ENCODE results near the gene CATSPERD. TPM values are rescaled to one million over a fixed set of nuclear protein-coding genes. Genes with fewer than 3 reads are reported as not detected.

CATSPERD gene
- total RNA-seq, 1 experiment from 2014 or later, result not detected

- H3K36me3 Mint-ChIP-seq (ENCODE audit: insufficient read depth in 1 of 3, low read depth in 3 of 3), result no peaks in the 10 kb centered on the region; a peak in 1 of 7 replicates
- H3K4me2 ChIP-seq (ENCODE audit: insufficient read depth, insufficient read length, low read length), result no peak overlapping the region
Measured at GRCh38 chr19:5682107-5682482, 38.3 kb upstream of the CATSPERD start.

More at GRCh38 chr19:5682107-5682482, 38.3 kb upstream of the CATSPERD start:
- Histone ChIP-seq H3K14ac (ENCODE audit: insufficient read depth, low read length) (no peak overlapping the region), H2AFZ (ENCODE audit: low read length) (no peak overlapping the region), H3K18ac (ENCODE audit: insufficient read length, low read depth, low read length) (no peak overlapping the region), H2BK5ac (ENCODE audit: insufficient read length, low read length) (no peak overlapping the region), H3K27me3 (ENCODE audit: insufficient read depth, low read length) (no peaks in the 10 kb centered on the region), H4K5ac (ENCODE audit: insufficient read length, low read depth, low read length) (no peak overlapping the region), H4K8ac (replicated peaks; ENCODE audit: insufficient read length, low read depth, low read length) (no peak overlapping the region), H3K4ac (ENCODE audit: low read depth, low read length) (no peak overlapping the region), H3K9ac (ENCODE audit: extremely low read depth, insufficient read length, low read length) (no peak overlapping the region), H3K27ac (ENCODE audit: insufficient read length, low read depth, low read length) (no peak overlapping the region), H3K79me2 (ENCODE audit: insufficient read depth, low read length) (no peaks in the 10 kb centered on the region), H3K23me2 (ENCODE audit: insufficient read length, low read depth, low read length, poor library complexity, severe bottlenecking) (peaks cover 14% of the 10 kb centered on the region), H4K20me1 (ENCODE audit: control insufficient read depth, insufficient read depth, insufficient read length) (no peaks in the 10 kb centered on the region), H2AK5ac (ENCODE audit: insufficient read length, low read length) (no peak overlapping the region), H4K91ac (ENCODE audit: insufficient read length, low read depth, low read length) (no peak overlapping the region), H3T11ph (ENCODE audit: low read length) (no peak overlapping the region), H2BK12ac (ENCODE audit: insufficient read length, low read depth, low read length) (no peak overlapping the region), H3K4me1 (ENCODE audit: insufficient read depth, low read length) (no peaks in the 10 kb centered on the region; the same call in 1 of the 2 replicates), H3K79me1 (ENCODE audit: insufficient read depth, low read depth, low read length, poor library complexity, severe bottlenecking) (no peaks in the 10 kb centered on the region), H3K23ac (ENCODE audit: insufficient read length, low read depth, low read length) (no peak overlapping the region), H3K9me3 (ENCODE audit: control insufficient read depth, low read depth, low read length) (no peaks in the 10 kb centered on the region), H3K56ac (ENCODE audit: insufficient read length, low read depth, low read length) (no peak overlapping the region), H2BK20ac (ENCODE audit: low read depth, low read length, poor library complexity, severe bottlenecking) (no peak overlapping the region), H2BK120ac (ENCODE audit: low read depth, low read length, poor library complexity, severe bottlenecking) (no peak overlapping the region), H2BK15ac (ENCODE audit: low read depth, low read length) (no peak overlapping the region)
- Mint-ChIP-seq H3K27me3 (ENCODE audit: low read depth) (peaks cover 9% of the 10 kb centered on the region), H3K4me3 (peak overlapping the region; percentile 79 to 92), H3K9me3 (peaks cover 0 to 2% of the 10 kb centered on the region in 2 experiments; a peak in 2 of 5 replicates), H3K27ac (peak overlapping the region in 1 of 3 experiments; percentile 34; a peak in 1 of 7 replicates), H3K4me1 (peaks cover 20 to 30% of the 10 kb centered on the region in 2 experiments)
- WGBS (ENCODE audit: extremely low coverage, insufficient read length, low lambda C conversion rate), result no CpG with 5 or more reads among the region's 3 CpGs
- TF ChIP-seq CTCF (conservative IDR thresholded peaks at IDR 0.05), result no peak
- DNase-seq, result no peak

Measured in H9 (cell line).